Activated CD4-positive, alpha-beta T cell treated with anti-CD3 and anti-CD28 coated beads, Interleukin-2, amount 50 U/mL, for 24 hours (primary cell): ENCODE data around the gene CHN2.
"Not testable (repeated sequence)": the region's sequence is repeated elsewhere in the genome, so short reads cannot be mapped to it uniquely, and the experiment has no call there.

ENCODE experiments used
- DNase-seq, 2 donors: peaks; one replicate each; pipeline ENCODE4 v3.0.0-alpha.2; 2020; ENCODE audit warnings: low read depth in 1 of 2, low spot score in 1 of 2

CHN2 gene

GRCh38 chr7:29528526-29528925 lies 334.0 kb downstream of the CHN2 start:
- not testable (repeated sequence) for DNase-seq
